Coronary artery (tissue), 2 donors: ENCODE measurements around the gene MAPKAP1.

Experiments used
- DNase-seq: peaks from one replicate; pipeline ENCODE4 v3.0.0-alpha.2; 2017; ENCODE audit warnings: low spot score
- H3K27ac ChIP-seq, 2 donors: fragments of 200-600 bp; sonication (generic); one replicate each; pipeline ENCODE4 v1.5.1; 2016 to 2019
- H3K4me3 ChIP-seq: fragments of 200-600 bp; sonication (generic); 2 replicates; pipeline ENCODE4 v1.5.1; 2016; ENCODE audit warnings: mild to moderate bottlenecking, moderate library complexity
- CTCF ChIP-seq: fragments of 200-600 bp; sonication (generic); IDR thresholded peaks from one replicate; pipeline ENCODE4 v1.5.1; 2019; ENCODE audit warnings: antibody characterized with exemption

MAPKAP1 gene

GRCh38 chr9:125732562-125732961, 25.6 kb upstream of the MAPKAP1 start:
- no peak for DNase-seq
- no peak for TF ChIP-seq CTCF
- Histone ChIP-seq H3K4me3 (no peak overlapping the region), H3K27ac (no peak overlapping the region)

DNA sequence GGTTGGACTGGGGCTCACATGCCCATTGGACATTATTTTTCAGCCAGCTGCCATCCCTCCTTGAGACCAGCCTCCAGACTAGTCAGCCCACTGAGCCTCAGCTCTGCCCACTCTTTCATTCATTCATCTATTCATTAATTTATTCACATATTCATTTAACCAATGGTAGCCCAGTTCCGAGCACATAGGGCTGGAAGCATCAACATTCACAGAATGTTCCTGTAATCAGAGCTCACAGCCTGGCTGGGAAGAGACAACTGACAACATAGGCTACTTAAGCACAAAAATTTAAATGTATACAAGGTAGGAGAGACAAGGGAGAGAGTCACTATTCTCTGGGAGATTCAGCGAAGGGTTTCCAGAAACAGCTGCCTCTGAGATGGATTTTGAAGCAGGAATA, 23.2 kb upstream of the MAPKAP1 start:
- no peak for TF ChIP-seq CTCF

GRCh38 chr9:125726456-125727132, 19.6 kb upstream of the MAPKAP1 start:
- TF ChIP-seq CTCF: no peak
- no peak for DNase-seq
- Histone ChIP-seq H3K27ac (no peak overlapping the region), H3K4me3 (no peak overlapping the region)

More for the DNA sequence above, 23.2 kb upstream of the MAPKAP1 start:
- Histone ChIP-seq H3K27ac (no peak overlapping the region), H3K4me3 (no peak overlapping the region)
- DNase-seq: no peak

DNA sequence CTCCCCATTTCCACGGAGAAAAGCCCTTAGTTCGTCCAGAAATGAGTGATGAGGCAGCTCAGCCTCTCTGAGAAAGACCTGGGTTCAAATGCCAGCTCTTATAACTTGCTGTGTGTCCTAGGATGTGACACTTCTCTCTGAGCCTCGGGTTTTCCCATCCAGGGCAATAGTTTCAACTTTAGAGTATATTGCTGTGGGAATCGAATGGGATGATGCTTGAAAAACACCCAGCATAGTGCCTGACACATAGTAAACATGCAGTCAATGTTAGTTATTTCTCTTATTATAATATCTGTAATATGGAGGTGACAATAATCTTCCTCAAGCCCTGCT, 430 bp upstream of the MAPKAP1 start:
- no peak for DNase-seq
- Histone ChIP-seq H3K27ac (peak overlapping the region; percentile 76 to 77), H3K4me3 (peak overlapping the region; percentile 86)
- no peak for TF ChIP-seq CTCF

- Histone ChIP-seq H3K27ac (no peak overlapping the region), H3K4me3 (peak overlapping the region; percentile 86)
- no peak for DNase-seq
- no peak for TF ChIP-seq CTCF
These were observed 1.1 kb downstream of the MAPKAP1 start for GRCh38 chr9:125705893-125706292.

GRCh38 chr9:125703662-125704061, 3.3 kb downstream of the MAPKAP1 start:
- no peak for DNase-seq
- Histone ChIP-seq H3K4me3 (no peak overlapping the region), H3K27ac (no peak overlapping the region)
- TF ChIP-seq CTCF: no peak

GRCh38 chr9:125701351-125701750, 5.7 kb downstream of the MAPKAP1 start:
- H3K4me3 ChIP-seq: no peak overlapping the region
- H3K27ac ChIP-seq: no peak overlapping the region
- no peak for DNase-seq
- no peak for TF ChIP-seq CTCF
